IMR-90 (cell line): ENCODE data around the gene RHOBTB1.

Experiments
- CEBPB ChIP-seq: IDR thresholded peaks from 2 replicates; pipeline ENCODE4 v1.6.1; 2012; ENCODE audit warnings: low read depth, low read length, improper control_type of control experiment
- CHD1 ChIP-seq: IDR thresholded peaks from 2 replicates; pipeline ENCODE4 v1.6.1; 2012; ENCODE audit warnings: low read depth, low read length, improper control_type of control experiment
- FOS ChIP-seq: fragments of 150-350 bp; IDR thresholded peaks from 2 replicates; pipeline ENCODE4 v1.6.1; 2016; ENCODE audit warnings: low read depth, low read length
- MAZ ChIP-seq: IDR thresholded peaks from 2 replicates; pipeline ENCODE4 v1.6.1; 2012; ENCODE audit warnings: low read depth, mild to moderate bottlenecking, low read length, improper control_type of control experiment, moderate library complexity, borderline replicate concordance
- MXI1 ChIP-seq: IDR thresholded peaks from 2 replicates; pipeline ENCODE4 v1.6.1; 2012; ENCODE audit warnings: low read depth, mild to moderate bottlenecking, low read length, moderate library complexity, borderline replicate concordance
- POLR2A ChIP-seq: IDR thresholded peaks from 2 replicates; pipeline ENCODE4 v1.6.1; 2012; ENCODE audit warnings: mild to moderate bottlenecking, low read depth, low read length
- RAD21 ChIP-seq: IDR thresholded peaks from 2 replicates; pipeline ENCODE4 v1.6.1; 2012; ENCODE audit warnings: low read length, improper control_type of control experiment
- RFX5 ChIP-seq: IDR thresholded peaks from 2 replicates; pipeline ENCODE4 v1.8.0; 2012; ENCODE audit warnings: low read depth, mild to moderate bottlenecking, low read length, moderate library complexity
- SMC3 ChIP-seq: fragments of 150-350 bp; IDR thresholded peaks from 2 replicates; pipeline ENCODE4 v1.6.1; 2016; ENCODE audit warnings: low read depth, mild to moderate bottlenecking, antibody characterized with exemption, low read length, moderate library complexity
- USF2 ChIP-seq: fragments of 150-350 bp; IDR thresholded peaks from 2 replicates; pipeline ENCODE4 v1.6.1; 2017; ENCODE audit warnings: mild to moderate bottlenecking, antibody characterized with exemption, low read length, low read depth
- TF ChIP-seq, protein P1 (sequence below): conservative IDR thresholded peaks from 2 replicates; pipeline ENCODE4 v1.5.1; 2012; ENCODE audit warnings: mild to moderate bottlenecking, low read depth, low read length, improper control_type of control experiment

- TF ChIP-seq POLR2A (no peak), FOS (no peak), MAZ (no peak), CEBPB (no peak), SMC3 (no peak), USF2 (no peak), RFX5 (no peak), RAD21 (no peak), MXI1 (no peak), CHD1 (no peak)
- TF ChIP-seq, protein P1, sequence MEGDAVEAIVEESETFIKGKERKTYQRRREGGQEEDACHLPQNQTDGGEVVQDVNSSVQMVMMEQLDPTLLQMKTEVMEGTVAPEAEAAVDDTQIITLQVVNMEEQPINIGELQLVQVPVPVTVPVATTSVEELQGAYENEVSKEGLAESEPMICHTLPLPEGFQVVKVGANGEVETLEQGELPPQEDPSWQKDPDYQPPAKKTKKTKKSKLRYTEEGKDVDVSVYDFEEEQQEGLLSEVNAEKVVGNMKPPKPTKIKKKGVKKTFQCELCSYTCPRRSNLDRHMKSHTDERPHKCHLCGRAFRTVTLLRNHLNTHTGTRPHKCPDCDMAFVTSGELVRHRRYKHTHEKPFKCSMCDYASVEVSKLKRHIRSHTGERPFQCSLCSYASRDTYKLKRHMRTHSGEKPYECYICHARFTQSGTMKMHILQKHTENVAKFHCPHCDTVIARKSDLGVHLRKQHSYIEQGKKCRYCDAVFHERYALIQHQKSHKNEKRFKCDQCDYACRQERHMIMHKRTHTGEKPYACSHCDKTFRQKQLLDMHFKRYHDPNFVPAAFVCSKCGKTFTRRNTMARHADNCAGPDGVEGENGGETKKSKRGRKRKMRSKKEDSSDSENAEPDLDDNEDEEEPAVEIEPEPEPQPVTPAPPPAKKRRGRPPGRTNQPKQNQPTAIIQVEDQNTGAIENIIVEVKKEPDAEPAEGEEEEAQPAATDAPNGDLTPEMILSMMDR = no peak
These were observed 95.3 kb downstream of the RHOBTB1 start for GRCh38 chr10:60848680-60849079.
